Ishikawa (cell line): ENCODE data around the gene IGFN1.

Source experiments
- CEBPB ChIP-seq: IDR thresholded peaks from 2 replicates; pipeline ENCODE4 v1.6.1; 2012
- EP300 ChIP-seq: IDR thresholded peaks from 2 replicates; pipeline ENCODE4 v1.6.1; 2012; ENCODE audit warnings: borderline replicate concordance
- NFIC ChIP-seq: IDR thresholded peaks from 2 replicates; pipeline ENCODE4 v1.6.1; 2012
- RAD21 ChIP-seq: IDR thresholded peaks from 2 replicates; pipeline ENCODE4 v1.6.1; 2012; ENCODE audit warnings: low read depth
- TCF12 ChIP-seq: IDR thresholded peaks from 2 replicates; pipeline ENCODE4 v1.6.1; 2012; ENCODE audit warnings: low read depth

- TF ChIP-seq TCF12 (no peak), RAD21 (no peak), CEBPB (no peak), EP300 (no peak), NFIC (no peak)
These were observed 9.3 kb upstream of the IGFN1 start for GRCh38 chr1:201181323-201181722.
